ENCODE measurements around the gene FNIP2. TPM values are rescaled to one million over a fixed set of nuclear protein-coding genes. Genes with fewer than 3 reads are reported as not detected.
"Not testable (repeated sequence)": the region's sequence is repeated elsewhere in the genome, so short reads cannot be mapped to it uniquely, and the experiment has no call there.

Gene FNIP2
- total and polyA plus RNA-seq, 9 donors = 8.8 to 18.5 (median 13.3) TPM

DNA sequence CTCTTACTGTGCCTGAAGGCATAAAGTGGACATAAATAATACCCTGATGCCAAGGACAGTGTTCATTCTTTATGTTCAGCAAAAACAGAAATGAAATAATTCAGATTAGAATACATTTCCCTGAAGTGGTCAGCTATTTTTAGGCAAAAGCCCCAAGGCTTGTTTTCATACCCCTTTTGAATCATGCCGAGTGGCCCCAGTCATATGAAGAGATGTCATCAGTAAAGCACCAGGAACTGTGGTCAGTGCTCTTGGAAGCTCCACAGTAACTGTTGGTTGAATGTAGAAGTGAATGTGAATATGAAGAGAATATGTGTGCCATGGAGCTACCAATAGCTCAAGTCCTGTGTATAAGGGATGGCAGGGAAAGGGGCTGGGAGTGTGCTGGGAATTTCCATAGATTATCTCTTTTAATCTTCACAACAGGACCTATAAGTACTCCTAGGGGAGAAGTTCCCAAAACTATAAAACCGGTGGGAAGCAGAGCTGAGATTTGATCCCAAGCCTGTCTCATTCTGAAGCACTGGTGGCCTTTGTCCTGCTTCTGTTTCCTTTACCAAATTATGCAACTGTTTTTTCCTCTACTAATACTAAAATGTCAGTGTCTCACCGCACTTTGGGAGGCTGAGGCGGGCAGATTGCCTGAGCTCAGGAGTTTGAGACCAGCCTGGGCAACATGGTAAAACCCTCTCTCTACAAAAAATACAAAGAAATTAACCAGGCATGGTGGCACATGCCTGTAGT is 52.6 kb downstream of the FNIP2 start:
- no peak for DNase-seq
- Histone ChIP-seq H3K27ac (ENCODE audit: low read length) (no peak overlapping the region), H3K4me3 (ENCODE audit: low read length) (no peak overlapping the region), H3K9me3 (replicated peaks; ENCODE audit: control insufficient read depth, low read depth, low read length) (peaks cover 2% of the 10 kb centered on the region), H3K4me1 (ENCODE audit: control insufficient read depth, insufficient read depth, low read length) (peaks cover 12% of the 10 kb centered on the region), H3K27me3 (ENCODE audit: control insufficient read depth, insufficient read depth, low read length) (no peaks in the 10 kb centered on the region), H3K36me3 (ENCODE audit: control insufficient read depth, insufficient read depth, low read length) (peaks cover 2% of the 10 kb centered on the region)
- WGBS (ENCODE audit: insufficient coverage) = 62% methylated on average over 1 of the region's 4 CpGs

DNA sequence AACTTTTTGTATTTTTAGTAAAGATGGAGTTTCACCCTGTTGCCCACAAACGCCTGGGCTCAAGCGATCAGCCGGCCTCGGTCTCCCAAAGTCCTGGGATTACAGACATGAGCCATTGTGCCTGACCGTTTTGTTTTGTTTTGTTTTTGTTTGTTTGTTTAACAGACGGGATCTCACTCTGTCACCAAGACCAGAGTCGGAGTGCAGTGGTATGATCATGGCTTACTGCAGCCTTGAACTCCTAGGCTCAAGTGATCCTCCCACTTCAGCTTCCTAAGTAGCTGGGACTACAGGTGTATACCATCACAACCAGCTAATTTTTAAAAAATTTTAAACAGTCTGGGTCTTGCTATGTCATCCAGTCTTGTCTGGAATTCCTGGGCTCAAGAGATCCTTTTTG is 53.5 kb downstream of the FNIP2 start:
- no peak for DNase-seq
- WGBS (ENCODE audit: insufficient coverage) = 75% methylated on average over 4 of the region's 7 CpGs
- peaks cover 2% of the 10 kb centered on the region for H3K9me3 ChIP-seq (replicated peaks; ENCODE audit: control insufficient read depth, low read depth, low read length)
- H3K27me3 ChIP-seq (ENCODE audit: control insufficient read depth, insufficient read depth, low read length) = no peaks in the 10 kb centered on the region
- no peak overlapping the region for H3K27ac ChIP-seq (ENCODE audit: low read length)
- H3K4me3 ChIP-seq (ENCODE audit: low read length) = no peak overlapping the region
- peaks cover 15% of the 10 kb centered on the region for H3K4me1 ChIP-seq (ENCODE audit: control insufficient read depth, insufficient read depth, low read length)
- H3K36me3 ChIP-seq (ENCODE audit: control insufficient read depth, insufficient read depth, low read length) = peaks cover 3% of the 10 kb centered on the region

DNA sequence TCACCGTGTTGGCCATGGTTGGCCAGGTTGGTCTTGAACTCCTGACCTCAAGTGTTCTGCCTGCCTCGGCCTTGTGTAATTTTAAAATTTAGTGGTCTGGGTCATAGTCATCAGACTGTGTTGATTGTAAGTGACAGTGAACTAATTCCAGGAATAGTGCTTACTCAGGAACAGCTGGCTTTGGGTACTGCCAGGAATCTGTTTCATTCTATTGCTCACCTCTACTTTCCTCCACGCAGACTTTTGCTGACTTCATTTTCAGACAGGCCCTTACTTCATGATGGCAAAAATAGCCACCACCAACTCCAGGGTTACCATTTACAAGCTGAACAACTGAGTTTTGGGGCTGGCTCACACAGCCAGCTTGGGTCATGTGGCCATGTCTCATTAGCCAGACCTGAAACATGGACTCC is 54.6 kb downstream of the FNIP2 start:
- H3K27me3 ChIP-seq (ENCODE audit: control insufficient read depth, insufficient read depth, low read length) = no peaks in the 10 kb centered on the region
- peaks cover 2% of the 10 kb centered on the region for H3K9me3 ChIP-seq (replicated peaks; ENCODE audit: control insufficient read depth, low read depth, low read length)
- peaks cover 18% of the 10 kb centered on the region for H3K4me1 ChIP-seq (ENCODE audit: control insufficient read depth, insufficient read depth, low read length)
- no peak for DNase-seq
- no peak overlapping the region for H3K4me3 ChIP-seq (ENCODE audit: low read length)
- WGBS (ENCODE audit: insufficient coverage) = 100% methylated on average over 2 of the region's 3 CpGs
- H3K36me3 ChIP-seq (ENCODE audit: control insufficient read depth, insufficient read depth, low read length) = peaks cover 4% of the 10 kb centered on the region
- H3K27ac ChIP-seq (ENCODE audit: low read length) = no peak overlapping the region

- Histone ChIP-seq H3K4me1 (ENCODE audit: control insufficient read depth, insufficient read depth, low read length) (peaks cover 18% of the 10 kb centered on the region), H3K4me3 (ENCODE audit: low read length) (no peak overlapping the region)
Measured at GRCh38 chr4:158824425-158825274, 55.8 kb downstream of the FNIP2 start.

GRCh38 chr4:158825433-158826036 is 56.7 kb downstream of the FNIP2 start:
- no peak overlapping the region for H3K27ac ChIP-seq (ENCODE audit: low read length)
- no peak overlapping the region for H3K4me3 ChIP-seq (ENCODE audit: low read length)
- no CpG with 5 or more reads among the region's 4 CpGs for WGBS (ENCODE audit: insufficient coverage)
- H3K4me1 ChIP-seq (ENCODE audit: control insufficient read depth, insufficient read depth, low read length) = peaks cover 18% of the 10 kb centered on the region
- H3K9me3 ChIP-seq (replicated peaks; ENCODE audit: control insufficient read depth, low read depth, low read length) = peaks cover 2% of the 10 kb centered on the region
- DNase-seq = no peak
- H3K36me3 ChIP-seq (ENCODE audit: control insufficient read depth, insufficient read depth, low read length) = peaks cover 4% of the 10 kb centered on the region
- H3K27me3 ChIP-seq (ENCODE audit: control insufficient read depth, insufficient read depth, low read length) = no peaks in the 10 kb centered on the region

More at GRCh38 chr4:158824425-158825274, 55.8 kb downstream of the FNIP2 start:
- H3K9me3 ChIP-seq (replicated peaks; ENCODE audit: control insufficient read depth, low read depth, low read length) = peaks cover 2% of the 10 kb centered on the region
- no peaks in the 10 kb centered on the region for H3K27me3 ChIP-seq (ENCODE audit: control insufficient read depth, insufficient read depth, low read length)
- no peak for DNase-seq
- peaks cover 4% of the 10 kb centered on the region for H3K36me3 ChIP-seq (ENCODE audit: control insufficient read depth, insufficient read depth, low read length)
- WGBS (ENCODE audit: insufficient coverage) = 54% methylated on average over 6 of the region's 7 CpGs
- no peak overlapping the region for H3K27ac ChIP-seq (ENCODE audit: low read length)

GRCh38 chr4:158826057-158826456 is 57.2 kb downstream of the FNIP2 start:
- Histone ChIP-seq H3K27ac (ENCODE audit: low read length) (no peak overlapping the region), H3K4me3 (ENCODE audit: low read length) (no peak overlapping the region), H3K4me1 (ENCODE audit: control insufficient read depth, insufficient read depth, low read length) (peaks cover 18% of the 10 kb centered on the region)

DNA sequence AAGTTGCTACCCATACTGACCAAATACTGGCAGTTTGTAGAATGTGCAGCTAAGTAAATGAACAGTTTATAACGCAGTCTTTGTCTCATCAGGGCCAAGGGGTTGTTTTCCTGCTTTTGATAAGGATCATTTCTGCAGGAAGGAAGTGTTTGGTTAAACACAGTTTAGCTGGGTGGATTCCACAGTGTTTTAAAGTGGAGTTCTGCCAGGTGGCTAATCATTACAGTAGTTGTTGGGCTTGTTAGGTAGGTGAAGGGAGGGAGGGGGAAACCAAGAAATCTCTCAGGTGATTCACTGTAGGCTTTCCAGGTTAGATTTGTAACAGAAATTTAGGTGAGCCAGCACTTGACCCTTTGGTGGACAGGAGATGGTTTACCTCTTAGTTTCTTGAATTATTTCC is 58.1 kb downstream of the FNIP2 start:
- no peak overlapping the region for H3K4me3 ChIP-seq (ENCODE audit: low read length)
- H3K4me1 ChIP-seq (ENCODE audit: control insufficient read depth, insufficient read depth, low read length) = peaks cover 18% of the 10 kb centered on the region
- H3K27ac ChIP-seq (ENCODE audit: low read length) = no peak overlapping the region
- no peak for DNase-seq
- no peaks in the 10 kb centered on the region for H3K27me3 ChIP-seq (ENCODE audit: control insufficient read depth, insufficient read depth, low read length)
- peaks cover 2% of the 10 kb centered on the region for H3K9me3 ChIP-seq (replicated peaks; ENCODE audit: control insufficient read depth, low read depth, low read length)
- H3K36me3 ChIP-seq (ENCODE audit: control insufficient read depth, insufficient read depth, low read length) = peaks cover 4% of the 10 kb centered on the region
- WGBS (ENCODE audit: insufficient coverage) = 80% methylated on average over 1 of the region's 1 CpG

More at GRCh38 chr4:158826057-158826456, 57.2 kb downstream of the FNIP2 start:
- peaks cover 4% of the 10 kb centered on the region for H3K36me3 ChIP-seq (ENCODE audit: control insufficient read depth, insufficient read depth, low read length)
- no peaks in the 10 kb centered on the region for H3K27me3 ChIP-seq (ENCODE audit: control insufficient read depth, insufficient read depth, low read length)
- H3K9me3 ChIP-seq (replicated peaks; ENCODE audit: control insufficient read depth, low read depth, low read length) = peaks cover 2% of the 10 kb centered on the region
- DNase-seq = no peak

DNA sequence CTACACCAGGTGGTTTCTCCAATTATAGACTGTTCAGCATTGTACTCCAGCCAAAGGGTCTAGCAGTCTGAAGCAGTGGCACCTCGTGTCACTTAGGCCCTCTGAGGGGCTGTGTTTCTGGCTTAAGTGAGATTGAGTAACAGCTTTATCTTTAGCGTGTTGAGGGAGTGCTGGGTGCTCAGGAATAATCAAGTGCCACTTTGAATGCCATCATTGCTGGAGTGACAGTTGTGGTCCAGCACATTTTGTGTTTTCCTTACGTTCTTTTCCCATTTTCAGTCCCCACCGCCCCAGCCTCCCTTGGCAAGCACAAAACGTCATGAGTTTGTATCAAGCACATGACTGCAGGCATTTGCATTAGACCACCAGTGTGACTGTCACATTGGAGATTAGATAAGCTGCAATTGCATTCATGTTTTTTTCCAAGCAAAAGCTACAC is 58.7 kb downstream of the FNIP2 start:
- peaks cover 18% of the 10 kb centered on the region for H3K4me1 ChIP-seq (ENCODE audit: control insufficient read depth, insufficient read depth, low read length)
- H3K36me3 ChIP-seq (ENCODE audit: control insufficient read depth, insufficient read depth, low read length) = peaks cover 4% of the 10 kb centered on the region
- H3K4me3 ChIP-seq (ENCODE audit: low read length) = no peak overlapping the region
- 71% methylated on average over 3 of the region's 5 CpGs for WGBS (ENCODE audit: insufficient coverage)
- no peaks in the 10 kb centered on the region for H3K27me3 ChIP-seq (ENCODE audit: control insufficient read depth, insufficient read depth, low read length)
- DNase-seq = no peak
- H3K9me3 ChIP-seq (replicated peaks; ENCODE audit: control insufficient read depth, low read depth, low read length) = peaks cover 2% of the 10 kb centered on the region
- no peak overlapping the region for H3K27ac ChIP-seq (ENCODE audit: low read length)

DNA sequence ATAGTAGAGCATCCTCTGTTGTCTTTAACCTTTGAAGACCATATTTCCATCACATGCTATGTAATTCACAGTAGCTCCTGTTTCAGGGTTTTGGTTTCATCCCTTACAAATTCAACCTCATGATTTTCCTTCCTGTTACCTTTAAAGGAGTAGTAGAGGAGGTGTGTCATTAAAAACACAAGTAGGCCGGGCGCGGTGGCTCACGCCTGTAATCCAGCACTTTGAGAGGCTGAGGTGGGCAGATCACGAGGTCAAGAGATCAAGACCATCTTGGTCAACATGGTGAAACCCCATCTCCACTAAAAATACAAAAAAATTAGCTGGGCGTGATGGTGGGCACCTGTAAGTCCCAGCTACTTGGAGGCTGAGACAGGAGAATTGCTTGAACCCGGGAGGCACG is 59.3 kb downstream of the FNIP2 start:
- not testable (repeated sequence) for DNase-seq; H3K27ac ChIP-seq (ENCODE audit: low read length); H3K27me3 ChIP-seq (ENCODE audit: control insufficient read depth, insufficient read depth, low read length); H3K9me3 ChIP-seq (replicated peaks; ENCODE audit: control insufficient read depth, low read depth, low read length); H3K36me3 ChIP-seq (ENCODE audit: control insufficient read depth, insufficient read depth, low read length); H3K4me3 ChIP-seq (ENCODE audit: low read length)
- WGBS (ENCODE audit: insufficient coverage) = 100% methylated on average over 1 of the region's 8 CpGs
- H3K4me1 ChIP-seq (ENCODE audit: control insufficient read depth, insufficient read depth, low read length) = peaks cover 18% of the 10 kb centered on the region

GRCh38 chr4:158829254-158829653 is 60.4 kb downstream of the FNIP2 start:
- DNase-seq = no peak
- no peak overlapping the region for H3K4me3 ChIP-seq (ENCODE audit: low read length)
- no CpG with 5 or more reads among the region's 2 CpGs for WGBS (ENCODE audit: insufficient coverage)
- peaks cover 4% of the 10 kb centered on the region for H3K36me3 ChIP-seq (ENCODE audit: control insufficient read depth, insufficient read depth, low read length)
- H3K4me1 ChIP-seq (ENCODE audit: control insufficient read depth, insufficient read depth, low read length) = peaks cover 17% of the 10 kb centered on the region
- no peaks in the 10 kb centered on the region for H3K9me3 ChIP-seq (replicated peaks; ENCODE audit: control insufficient read depth, low read depth, low read length)
- no peaks in the 10 kb centered on the region for H3K27me3 ChIP-seq (ENCODE audit: control insufficient read depth, insufficient read depth, low read length)
- H3K27ac ChIP-seq (ENCODE audit: low read length) = no peak overlapping the region
